ENCODE measurements around the gene ZNF423.
A peak's percentile ranks its signal among the peaks of the same experiment; 100 is the strongest.

Gene ZNF423

DNA sequence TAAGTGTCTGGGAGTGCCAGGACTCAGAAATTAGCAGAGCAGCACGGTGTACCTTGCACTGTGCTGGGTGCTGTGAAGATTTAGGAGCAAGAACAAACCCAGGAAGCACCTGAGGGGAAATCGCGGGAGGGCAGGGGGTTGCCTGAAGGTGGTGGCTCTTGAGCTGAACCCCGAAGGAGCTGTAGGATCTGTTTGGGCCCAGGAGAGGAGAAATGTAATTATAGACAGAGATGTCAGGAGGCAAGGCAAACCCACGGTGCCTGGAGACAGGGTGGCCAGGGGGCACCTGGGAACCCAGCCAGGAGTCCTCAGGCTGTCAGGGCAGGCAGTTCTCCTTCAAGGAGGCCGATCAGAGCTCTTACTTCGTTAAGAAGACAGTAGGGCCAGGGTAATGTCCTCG is 373.2 kb downstream of the ZNF423 start:
- DNase-seq, result no peak

DNA sequence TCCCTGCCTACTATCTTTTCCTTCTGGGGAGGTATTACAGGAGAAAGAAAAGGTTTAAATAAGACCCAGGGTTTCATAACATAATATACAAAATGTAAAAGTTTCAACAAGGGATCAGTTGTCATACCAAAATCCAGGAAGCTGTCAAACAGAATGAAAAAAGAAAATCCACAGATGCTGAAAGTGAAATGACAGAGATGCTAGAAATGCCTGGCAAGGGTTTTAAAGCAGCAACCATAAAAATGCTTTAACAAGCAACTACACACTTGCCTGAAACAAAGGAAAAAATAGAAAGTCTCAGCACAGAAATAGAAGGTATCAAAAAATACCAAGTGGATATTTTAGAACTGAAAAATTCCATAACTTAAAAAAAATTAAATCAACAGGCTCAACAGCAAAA is 377.3 kb downstream of the ZNF423 start:
- no peak for DNase-seq

- DNase-seq, result no peak
Observed at GRCh38 chr16:49478107-49478506, 377.8 kb downstream of the ZNF423 start.

- no peak for DNase-seq
Observed at GRCh38 chr16:49477250-49477895, 378.5 kb downstream of the ZNF423 start.

DNA sequence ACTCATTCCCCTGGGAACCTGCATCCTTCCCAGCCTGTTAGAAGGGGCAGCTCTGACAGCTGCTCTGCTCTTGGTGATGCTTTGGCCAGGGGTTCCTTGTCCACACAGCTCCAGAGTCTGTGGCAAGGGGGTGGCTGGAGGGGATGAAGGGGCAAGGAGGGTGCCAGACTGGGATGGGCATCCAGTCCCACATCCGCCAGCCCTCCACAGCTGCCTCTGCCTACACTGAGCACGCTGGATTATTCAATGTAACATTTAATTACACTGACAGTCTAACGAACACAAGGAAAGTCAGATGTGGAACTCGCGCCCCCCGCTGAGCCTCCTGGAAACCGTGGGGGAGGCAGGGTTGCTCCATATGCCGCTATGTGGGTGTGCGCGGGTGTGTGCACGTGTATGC is 381.2 kb downstream of the ZNF423 start:
- no peak for DNase-seq

- DNase-seq, result no peak
Observed at GRCh38 chr16:49473773-49474172, 382.1 kb downstream of the ZNF423 start.

- no peak for DNase-seq
Observed at GRCh38 chr16:49473131-49473530, 382.8 kb downstream of the ZNF423 start.

- peak; percentile 19 for DNase-seq
Observed at GRCh38 chr16:49472598-49472997, 383.3 kb downstream of the ZNF423 start.

GRCh38 chr16:49471038-49471727 is 384.7 kb downstream of the ZNF423 start:
- DNase-seq, result no peak

DNA sequence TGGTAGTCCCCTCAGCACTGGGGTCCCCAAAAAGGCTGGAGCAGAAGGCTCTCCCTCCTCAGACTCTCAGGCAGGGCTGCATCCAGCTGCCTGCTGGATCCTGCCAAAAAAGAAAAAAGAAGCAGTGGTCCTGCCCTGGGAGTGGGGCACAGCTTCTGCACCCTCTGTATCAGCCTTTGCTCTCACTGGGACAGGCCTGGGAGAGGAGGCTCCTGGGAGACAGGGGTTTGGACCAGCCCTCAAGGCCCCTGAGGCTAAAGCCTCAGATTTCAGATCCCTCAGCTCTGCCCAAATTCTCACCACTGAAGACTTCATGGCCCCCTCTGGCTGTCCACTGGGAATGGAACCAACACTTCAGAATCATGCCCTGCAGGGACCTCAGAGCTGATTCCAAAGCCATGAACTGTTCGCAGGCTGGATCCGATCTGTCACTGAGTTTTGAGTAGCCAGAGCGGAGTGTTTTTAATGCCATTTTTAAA is 385.4 kb downstream of the ZNF423 start:
- DNase-seq, result no peak

DNA sequence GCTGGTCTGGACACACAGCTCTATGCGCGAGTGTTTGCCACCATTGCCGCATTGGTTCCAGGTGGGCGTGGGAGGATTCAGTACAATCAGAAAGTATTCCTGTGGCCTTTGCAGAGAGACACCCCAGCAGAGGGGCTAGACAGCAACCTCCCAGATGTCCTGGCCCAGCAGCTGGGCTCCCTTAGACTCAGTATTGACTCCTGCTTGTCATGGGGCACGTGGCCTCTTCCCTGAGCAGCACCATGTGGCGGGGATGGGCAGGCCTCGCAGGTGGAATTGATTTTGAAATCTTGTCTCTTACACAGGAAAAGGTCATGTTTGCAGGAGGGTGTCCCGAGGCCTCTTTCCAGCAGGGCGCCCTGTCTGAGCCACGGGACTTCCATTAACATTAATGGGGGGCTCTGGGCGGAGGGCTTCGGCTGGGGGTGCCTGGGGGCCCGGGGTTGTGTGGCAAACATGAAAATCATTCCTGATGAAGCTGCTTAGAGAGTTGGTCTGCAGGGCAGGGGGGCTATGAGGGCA is 385.9 kb downstream of the ZNF423 start:
- DNase-seq, result no peak

DNA sequence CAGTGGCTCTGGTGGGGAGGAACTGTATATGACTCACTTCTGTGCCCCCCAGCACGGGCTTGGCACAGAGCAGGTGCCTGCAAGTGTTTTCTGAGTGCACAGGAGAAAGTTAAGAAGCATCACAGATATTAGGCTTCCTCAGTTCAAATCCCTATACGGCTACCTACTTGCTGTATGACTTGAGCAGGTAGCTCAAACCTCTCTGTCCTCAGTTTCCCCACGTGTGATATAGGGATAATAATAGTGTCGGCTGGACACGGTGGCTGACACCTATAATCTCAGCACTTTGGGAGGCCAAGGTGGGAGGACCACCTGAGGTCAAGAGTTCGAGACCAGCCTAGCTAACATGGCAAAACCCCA is 386.6 kb downstream of the ZNF423 start:
- no peak for DNase-seq

DNA sequence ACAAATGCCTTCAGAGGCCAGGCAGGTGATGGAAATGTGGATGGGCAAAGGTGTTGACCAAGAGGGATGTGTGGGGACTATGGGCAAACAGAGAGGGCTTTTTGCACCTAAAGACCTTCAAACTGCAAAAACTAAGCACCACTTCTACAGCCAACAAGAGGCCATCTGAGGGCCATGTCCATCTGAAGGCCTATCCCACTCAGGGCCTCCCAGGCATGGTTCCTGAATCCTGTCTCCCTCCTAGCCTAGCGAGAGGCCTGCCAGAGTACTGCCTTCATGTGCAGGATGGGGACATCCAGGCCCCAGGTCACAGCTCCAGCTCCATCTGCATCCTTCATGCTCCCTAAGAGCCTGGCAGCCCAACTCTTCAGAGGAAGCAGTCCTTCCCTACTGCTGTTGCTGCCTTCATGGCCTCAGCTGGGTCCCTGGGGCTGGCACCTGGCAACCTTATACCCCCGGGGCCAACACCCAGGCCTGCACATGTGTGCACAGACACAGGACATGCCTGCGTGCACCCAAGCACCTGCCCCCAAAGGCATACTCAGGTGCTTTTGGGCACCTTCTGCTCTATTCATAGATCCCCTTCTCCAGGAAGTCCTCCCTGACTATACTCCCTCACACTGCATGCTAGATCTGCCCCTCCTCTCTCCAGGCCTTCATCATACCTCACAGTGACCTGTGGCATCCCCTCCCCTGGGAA is 387.2 kb downstream of the ZNF423 start:
- no peak for DNase-seq

GRCh38 chr16:49467540-49468372 is 388.2 kb downstream of the ZNF423 start:
- DNase-seq, result no peak

- no peak for DNase-seq
Observed at GRCh38 chr16:49466881-49467280, 389.0 kb downstream of the ZNF423 start.

DNA sequence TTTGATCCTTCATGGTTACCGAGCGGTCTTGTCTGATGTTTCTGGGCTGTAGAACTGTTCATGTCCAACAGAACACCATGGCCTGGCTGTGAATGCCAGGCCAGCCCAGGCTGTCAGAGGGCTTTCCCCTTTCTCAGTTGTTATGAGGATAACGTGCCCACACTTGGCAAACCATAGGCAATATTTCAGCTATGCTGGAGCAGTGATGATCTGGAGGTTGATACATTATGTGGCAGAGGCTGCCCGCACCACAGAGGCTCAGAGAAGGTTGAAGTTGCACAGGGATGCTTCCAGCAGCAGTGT is 389.4 kb downstream of the ZNF423 start:
- no peak for DNase-seq

DNA sequence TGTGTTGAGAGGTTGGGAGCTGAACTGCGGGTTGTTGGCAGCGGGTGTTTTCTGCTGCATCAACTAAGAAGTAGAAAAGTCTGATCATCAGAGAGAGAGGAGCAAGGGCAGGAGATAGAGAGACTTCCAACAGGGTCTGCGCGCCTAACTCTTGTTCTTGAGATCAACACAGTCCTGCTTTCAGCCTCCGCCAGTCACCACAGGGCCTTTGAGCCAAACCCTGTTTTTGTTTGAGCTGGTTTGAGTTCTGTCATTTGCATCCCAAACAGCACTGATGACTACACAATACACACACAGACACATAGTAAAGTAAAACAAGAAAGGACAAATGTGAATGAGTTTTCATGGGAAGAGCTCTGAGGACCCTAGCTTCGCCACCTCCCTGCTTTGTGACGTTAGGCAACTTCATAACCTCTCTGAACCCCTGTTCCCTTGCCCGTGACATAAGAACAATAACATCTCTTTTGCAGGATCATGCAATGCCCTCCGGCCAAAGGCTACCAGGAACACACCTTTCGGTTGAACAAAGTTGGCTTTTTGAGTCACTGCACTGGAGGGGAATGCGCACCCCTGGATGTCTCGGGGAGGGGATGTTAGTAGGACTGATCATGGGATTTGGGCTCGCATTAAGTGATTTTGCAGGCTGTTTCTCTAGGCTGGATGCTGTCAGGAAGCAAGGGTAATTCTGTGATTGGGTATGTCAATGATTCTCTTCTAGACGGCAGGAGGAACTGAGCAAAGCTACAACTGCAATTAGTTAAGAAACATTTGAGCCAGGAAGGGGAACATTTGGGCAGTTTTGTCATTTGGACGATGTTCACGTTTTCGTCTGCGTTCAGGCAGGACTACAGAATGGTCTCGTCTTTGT is 390.0 kb downstream of the ZNF423 start:
- DNase-seq, result no peak

- no peak for DNase-seq
Observed at GRCh38 chr16:49464877-49465504, 390.9 kb downstream of the ZNF423 start.

DNA sequence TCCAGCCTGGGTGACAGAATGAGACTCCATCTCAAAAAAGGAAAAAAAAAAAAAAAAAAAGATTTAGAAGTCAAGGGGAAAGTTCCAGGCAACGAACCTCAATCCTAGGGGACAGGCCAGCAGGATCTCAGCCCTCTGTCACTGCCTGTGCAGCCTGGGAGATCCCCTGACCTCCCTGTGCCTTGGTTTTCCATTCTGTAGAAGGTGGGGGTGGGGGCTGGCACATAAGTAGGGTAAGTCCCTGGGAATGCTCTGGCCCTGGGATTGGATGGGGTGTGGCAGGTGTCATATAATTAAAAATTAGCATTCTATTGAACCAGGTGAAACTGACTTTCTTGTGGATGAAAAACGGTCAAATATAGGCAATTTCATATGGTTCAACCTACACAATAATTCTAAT is 391.8 kb downstream of the ZNF423 start:
- DNase-seq, result no peak

DNA sequence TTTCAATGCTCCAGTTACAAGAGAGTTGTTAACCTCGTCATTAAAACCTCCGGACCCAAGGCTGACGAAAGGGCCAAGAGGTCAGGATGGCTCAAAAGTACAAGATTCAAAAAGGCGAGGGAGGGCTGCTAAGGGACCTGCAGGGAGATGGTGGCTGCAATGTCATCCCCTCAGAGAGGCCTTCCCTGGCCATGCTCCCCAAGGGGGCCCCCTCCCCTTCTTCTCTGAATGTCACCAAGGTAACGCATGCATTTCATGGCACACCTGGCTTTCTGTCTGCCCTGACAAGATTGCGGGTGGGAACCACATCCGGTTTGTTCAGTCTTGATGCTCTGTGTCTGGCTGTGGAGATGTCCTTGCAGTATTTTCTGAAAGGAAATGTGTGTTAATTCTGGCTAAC is 392.4 kb downstream of the ZNF423 start:
- peak; percentile 61 for DNase-seq

- DNase-seq, result peak; percentile 21
Observed at GRCh38 chr16:49462989-49463371, 392.9 kb downstream of the ZNF423 start.

All from NCI-H1105 (cell line).